ENCODE results near the gene KRTAP5-11. TPM values are rescaled to one million over a fixed set of nuclear protein-coding genes. Genes with fewer than 3 reads are reported as not detected.
"Not testable (repeated sequence)": the region's sequence is repeated elsewhere in the genome, so short reads cannot be mapped to it uniquely, and the experiment has no call there.

KRTAP5-11 gene
- total and polyA plus RNA-seq, 2 experiments from 2014 or later, result not detected

GRCh38 chr11:71585673-71586072 is 3.0 kb upstream of the KRTAP5-11 start:
- not testable (repeated sequence) for H3K9me2 ChIP-seq (ENCODE audit: insufficient read depth); H3K4me2 ChIP-seq; H3K27me3 Mint-ChIP-seq (ENCODE audit: insufficient read depth, low read depth, poor library complexity); H3K27ac ChIP-seq (ENCODE audit: low read depth); ATAC-seq; H3K4me1 ChIP-seq (ENCODE audit: insufficient read depth); H3K36me3 ChIP-seq (ENCODE audit: insufficient read depth); H3K27me3 ChIP-seq (ENCODE audit: insufficient read depth); H3K9me3 Mint-ChIP-seq; DNase-seq (ENCODE audit: low spot score); H3K36me3 Mint-ChIP-seq (ENCODE audit: low read depth); H2AFZ ChIP-seq; H3F3A ChIP-seq (replicated peaks; ENCODE audit: low read depth); H3K27ac Mint-ChIP-seq; H4K20me1 ChIP-seq (replicated peaks; ENCODE audit: insufficient read depth); H3K4me3 ChIP-seq; H3K79me2 ChIP-seq (replicated peaks; ENCODE audit: insufficient read depth); H3K4me3 Mint-ChIP-seq
- H3K4me1 Mint-ChIP-seq, result peaks cover 21% of the 10 kb centered on the region

DNA sequence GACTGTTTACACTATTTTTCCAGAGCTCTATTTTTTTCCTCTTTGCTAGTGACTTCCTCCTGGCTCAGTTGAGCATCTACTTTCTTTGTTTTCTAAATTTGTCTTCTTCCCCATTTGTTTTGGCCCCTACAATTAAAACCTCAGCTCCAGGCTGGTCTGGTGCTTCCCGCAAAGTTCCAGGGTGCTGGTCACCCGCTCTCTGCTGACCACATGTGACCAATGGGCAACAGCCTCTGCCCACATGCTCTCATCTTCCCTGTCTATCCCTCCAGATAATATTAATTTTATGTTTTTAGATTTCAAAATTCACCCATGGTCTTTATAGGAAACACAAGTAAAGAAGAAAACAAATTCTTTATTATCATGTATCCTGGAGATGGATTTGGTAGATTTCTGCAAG is 294 bp upstream of the KRTAP5-11 start:
- peaks cover 11% of the 10 kb centered on the region for H3K27me3 Mint-ChIP-seq (ENCODE audit: insufficient read depth, low read depth, poor library complexity)
- H3K4me1 Mint-ChIP-seq, result peaks cover 32% of the 10 kb centered on the region
- H3K4me2 ChIP-seq; H3K9me2 ChIP-seq (ENCODE audit: insufficient read depth); ATAC-seq; H3K9me3 Mint-ChIP-seq; H4K20me1 ChIP-seq (replicated peaks; ENCODE audit: insufficient read depth); H3K4me3 Mint-ChIP-seq; H3K27me3 ChIP-seq (ENCODE audit: insufficient read depth); H3K27ac Mint-ChIP-seq; H3K27ac ChIP-seq (ENCODE audit: low read depth); H3K4me3 ChIP-seq; DNase-seq (ENCODE audit: low spot score); H3K36me3 ChIP-seq (ENCODE audit: insufficient read depth); H2AFZ ChIP-seq; H3K79me2 ChIP-seq (replicated peaks; ENCODE audit: insufficient read depth); H3F3A ChIP-seq (replicated peaks; ENCODE audit: low read depth); H3K36me3 Mint-ChIP-seq (ENCODE audit: low read depth): not testable (repeated sequence)
- peaks cover 11% of the 10 kb centered on the region for H3K4me1 ChIP-seq (ENCODE audit: insufficient read depth)

DNA sequence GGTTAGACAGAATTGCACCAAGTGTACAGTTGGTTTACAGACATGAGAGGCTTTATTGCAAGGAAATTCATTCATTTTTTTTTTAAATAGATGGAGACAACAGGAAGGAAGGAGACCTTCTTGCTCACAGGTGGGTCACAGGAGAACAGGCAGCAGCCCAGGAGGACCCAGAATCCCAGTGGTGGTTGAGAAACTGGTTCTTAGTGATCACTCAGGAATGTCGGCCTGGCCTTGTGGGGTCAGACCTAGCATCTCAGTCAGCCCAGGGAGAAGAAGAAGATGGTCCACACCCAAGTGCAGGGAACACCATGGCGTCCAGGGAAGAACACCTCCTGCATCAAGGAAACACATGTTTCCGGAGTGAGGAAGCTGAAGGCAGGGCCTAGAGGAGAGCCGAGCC is 849 bp downstream of the KRTAP5-11 start:
- Mint-ChIP-seq H3K27ac (no peak overlapping the region), H3K9me3 (no peaks in the 10 kb centered on the region), H3K4me3 (no peak overlapping the region), H3K27me3 (ENCODE audit: insufficient read depth, low read depth, poor library complexity) (peaks cover 11% of the 10 kb centered on the region), H3K4me1 (peaks cover 32% of the 10 kb centered on the region), H3K36me3 (ENCODE audit: low read depth) (no peaks in the 10 kb centered on the region)
- H3K4me3 ChIP-seq, result no peak overlapping the region
- ATAC-seq (no peak), DNase-seq (ENCODE audit: low spot score) (no peak)
- H3K4me1 ChIP-seq (ENCODE audit: insufficient read depth), result peaks cover 11% of the 10 kb centered on the region
- no peak overlapping the region for H2AFZ ChIP-seq
- no peaks in the 10 kb centered on the region for H4K20me1 ChIP-seq (replicated peaks; ENCODE audit: insufficient read depth)
- 0 out of 2 replicates have a peak overlapping the region, but pooled peaks have one; percentile 23 for H3K4me2 ChIP-seq
- H3K9me2 ChIP-seq (ENCODE audit: insufficient read depth), result no peaks in the 10 kb centered on the region
- H3K79me2 ChIP-seq (replicated peaks; ENCODE audit: insufficient read depth), result no peaks in the 10 kb centered on the region
- H3K27me3 ChIP-seq (ENCODE audit: insufficient read depth), result no peaks in the 10 kb centered on the region
- no peaks in the 10 kb centered on the region for H3K36me3 ChIP-seq (ENCODE audit: insufficient read depth)
- TF ChIP-seq, protein P1, sequence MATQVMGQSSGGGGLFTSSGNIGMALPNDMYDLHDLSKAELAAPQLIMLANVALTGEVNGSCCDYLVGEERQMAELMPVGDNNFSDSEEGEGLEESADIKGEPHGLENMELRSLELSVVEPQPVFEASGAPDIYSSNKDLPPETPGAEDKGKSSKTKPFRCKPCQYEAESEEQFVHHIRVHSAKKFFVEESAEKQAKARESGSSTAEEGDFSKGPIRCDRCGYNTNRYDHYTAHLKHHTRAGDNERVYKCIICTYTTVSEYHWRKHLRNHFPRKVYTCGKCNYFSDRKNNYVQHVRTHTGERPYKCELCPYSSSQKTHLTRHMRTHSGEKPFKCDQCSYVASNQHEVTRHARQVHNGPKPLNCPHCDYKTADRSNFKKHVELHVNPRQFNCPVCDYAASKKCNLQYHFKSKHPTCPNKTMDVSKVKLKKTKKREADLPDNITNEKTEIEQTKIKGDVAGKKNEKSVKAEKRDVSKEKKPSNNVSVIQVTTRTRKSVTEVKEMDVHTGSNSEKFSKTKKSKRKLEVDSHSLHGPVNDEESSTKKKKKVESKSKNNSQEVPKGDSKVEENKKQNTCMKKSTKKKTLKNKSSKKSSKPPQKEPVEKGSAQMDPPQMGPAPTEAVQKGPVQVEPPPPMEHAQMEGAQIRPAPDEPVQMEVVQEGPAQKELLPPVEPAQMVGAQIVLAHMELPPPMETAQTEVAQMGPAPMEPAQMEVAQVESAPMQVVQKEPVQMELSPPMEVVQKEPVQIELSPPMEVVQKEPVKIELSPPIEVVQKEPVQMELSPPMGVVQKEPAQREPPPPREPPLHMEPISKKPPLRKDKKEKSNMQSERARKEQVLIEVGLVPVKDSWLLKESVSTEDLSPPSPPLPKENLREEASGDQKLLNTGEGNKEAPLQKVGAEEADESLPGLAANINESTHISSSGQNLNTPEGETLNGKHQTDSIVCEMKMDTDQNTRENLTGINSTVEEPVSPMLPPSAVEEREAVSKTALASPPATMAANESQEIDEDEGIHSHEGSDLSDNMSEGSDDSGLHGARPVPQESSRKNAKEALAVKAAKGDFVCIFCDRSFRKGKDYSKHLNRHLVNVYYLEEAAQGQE (IDR thresholded peaks at IDR 0.05; ENCODE audit: unreplicated experiment), result no peak
- no peak for TF ChIP-seq EZH2 (IDR thresholded peaks at IDR 0.05; ENCODE audit: low read depth, unreplicated experiment)
- TF ChIP-seq POLR2AphosphoS5 (IDR thresholded peaks at IDR 0.05; ENCODE audit: low read depth), result no peak
- no peaks in the 10 kb centered on the region for H3F3A ChIP-seq (replicated peaks; ENCODE audit: low read depth)
- no peak overlapping the region for H3K27ac ChIP-seq (ENCODE audit: low read depth)
